Stimulated activated CD8-positive, alpha-beta memory T cell treated with anti-CD3 and anti-CD28 coated beads, Interleukin-15, amount 100 ng/mL, for 24 hours (primary cell): ENCODE measurements around the gene WNT9B.

Experiments used
- DNase-seq: peaks from one replicate; pipeline ENCODE4 v3.0.0-alpha.2; 2020; ENCODE audit warnings: low read depth

Gene WNT9B, protein sequence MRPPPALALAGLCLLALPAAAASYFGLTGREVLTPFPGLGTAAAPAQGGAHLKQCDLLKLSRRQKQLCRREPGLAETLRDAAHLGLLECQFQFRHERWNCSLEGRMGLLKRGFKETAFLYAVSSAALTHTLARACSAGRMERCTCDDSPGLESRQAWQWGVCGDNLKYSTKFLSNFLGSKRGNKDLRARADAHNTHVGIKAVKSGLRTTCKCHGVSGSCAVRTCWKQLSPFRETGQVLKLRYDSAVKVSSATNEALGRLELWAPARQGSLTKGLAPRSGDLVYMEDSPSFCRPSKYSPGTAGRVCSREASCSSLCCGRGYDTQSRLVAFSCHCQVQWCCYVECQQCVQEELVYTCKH

DNA sequence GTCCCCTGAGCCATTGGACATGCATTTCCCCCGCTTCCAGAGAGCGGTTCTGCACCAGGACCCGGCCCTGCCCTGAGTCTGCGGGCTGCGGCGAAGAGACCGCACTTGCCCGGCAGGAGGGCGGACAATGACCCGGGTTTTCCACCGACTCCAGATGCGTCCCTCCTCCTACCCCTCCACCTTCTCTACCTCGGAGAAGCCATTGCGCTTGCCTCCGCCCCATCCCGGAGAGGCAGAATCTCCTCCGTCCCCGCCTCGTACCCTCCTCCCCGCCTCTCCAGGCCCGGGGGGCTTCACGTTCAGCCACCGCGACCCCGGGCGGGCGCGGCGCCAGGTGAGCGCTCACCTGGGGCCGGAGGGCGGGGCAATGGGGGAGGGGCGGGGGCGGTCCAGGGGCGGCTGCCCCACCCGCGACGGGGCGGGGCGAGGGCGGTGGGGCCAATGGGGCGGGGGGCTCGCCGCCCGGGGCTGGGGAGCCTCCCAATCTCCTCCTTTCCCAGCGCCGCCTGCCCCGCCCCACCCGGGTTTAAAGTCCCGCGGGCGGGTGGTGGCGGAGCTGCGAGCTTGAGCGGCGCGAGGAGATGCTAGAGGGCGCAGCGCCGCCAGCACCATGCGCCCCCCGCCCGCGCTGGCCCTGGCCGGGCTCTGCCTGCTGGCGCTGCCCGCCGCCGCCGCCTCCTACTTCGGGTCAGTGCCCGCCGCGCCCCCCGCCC, at the start of gene WNT9B:
WNT9B (plus strand) TSS at position 555 of the 713 bp plus-strand sequence; CDS start at position 611, 56 bp downstream.
- no peak for DNase-seq

DNA sequence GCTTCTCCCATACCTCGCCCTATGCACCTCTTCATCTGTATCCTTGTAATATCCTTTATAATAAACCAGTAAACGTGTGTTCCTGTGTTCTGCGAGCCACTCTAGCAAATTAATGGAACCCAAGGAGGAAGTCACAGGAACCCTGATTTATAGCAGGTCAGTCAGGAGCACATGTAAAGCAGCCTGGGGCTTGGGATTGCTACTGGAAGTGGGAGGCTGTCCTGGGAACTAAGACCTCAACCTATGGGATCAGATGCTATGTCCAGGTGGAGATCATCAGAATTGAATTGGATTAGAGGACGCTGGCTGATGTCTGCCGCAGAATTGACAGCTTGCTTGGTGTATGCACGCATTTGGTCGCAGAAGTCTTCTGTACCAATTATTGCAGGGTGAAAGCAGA, 48.6 kb upstream of the WNT9B start:
- DNase-seq = no peak

DNA sequence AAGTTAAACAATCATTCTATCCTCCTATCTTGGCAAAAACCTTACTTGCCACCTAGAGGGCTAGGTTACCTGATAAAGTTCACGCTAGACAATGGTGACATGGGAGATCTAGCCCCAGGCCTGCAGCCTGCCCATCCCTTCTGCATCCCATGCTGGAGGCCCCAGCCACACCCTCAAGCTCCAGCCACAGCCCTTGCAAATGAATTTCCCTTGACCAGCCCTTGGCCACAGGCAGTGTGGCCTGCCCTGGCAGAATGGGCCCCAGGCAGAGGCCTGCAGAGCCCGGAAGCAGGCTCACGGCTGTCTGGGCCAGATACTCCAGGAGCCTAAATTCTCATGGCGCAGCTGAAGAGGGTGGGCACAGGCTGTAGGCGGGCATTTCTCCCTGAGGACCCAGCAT, 47.8 kb upstream of the WNT9B start:
- DNase-seq = no peak

DNA sequence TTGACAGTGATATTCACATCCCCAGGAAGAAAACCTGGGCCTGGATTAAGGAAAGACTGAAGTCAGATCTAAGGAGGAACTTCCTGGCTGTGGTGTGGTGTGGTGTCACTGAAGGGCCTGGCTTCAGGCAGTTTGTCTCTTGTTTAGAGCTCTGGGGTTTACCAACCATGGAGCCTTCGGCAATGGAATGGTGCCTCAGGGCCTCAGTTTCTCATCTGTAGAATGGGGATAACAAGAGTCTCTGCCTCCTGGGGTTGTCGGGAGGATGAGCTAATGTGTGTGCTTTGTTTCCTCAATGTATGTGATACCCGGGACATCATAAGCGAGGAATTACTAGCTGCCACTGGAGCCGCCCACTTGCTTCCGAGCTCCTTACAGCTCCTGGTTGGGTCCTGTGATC, 45.6 kb upstream of the WNT9B start:
- no peak for DNase-seq

DNA sequence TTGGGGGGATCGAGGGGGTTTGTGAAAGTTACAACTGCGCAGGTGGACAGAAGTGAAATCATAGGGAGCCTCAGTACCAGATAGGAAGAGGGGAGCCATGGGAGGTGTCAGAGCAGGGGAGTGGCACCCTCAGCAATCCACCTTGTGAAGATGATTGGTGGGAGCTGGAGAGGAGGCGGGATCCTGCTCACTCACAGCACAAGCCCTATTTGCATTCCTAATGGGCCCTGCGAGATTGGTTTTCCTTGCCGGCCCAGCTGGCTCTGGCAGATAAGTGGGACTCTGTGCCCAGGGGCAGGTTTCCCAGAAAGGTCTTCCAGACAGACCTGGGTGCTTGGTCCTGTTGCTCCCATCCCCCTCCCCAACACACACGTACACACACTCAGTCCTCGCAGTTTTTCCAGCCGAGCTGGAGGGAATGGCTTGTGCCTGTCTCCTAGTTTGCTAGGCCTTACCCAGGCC, 42.2 kb upstream of the WNT9B start:
- DNase-seq = no peak

DNA sequence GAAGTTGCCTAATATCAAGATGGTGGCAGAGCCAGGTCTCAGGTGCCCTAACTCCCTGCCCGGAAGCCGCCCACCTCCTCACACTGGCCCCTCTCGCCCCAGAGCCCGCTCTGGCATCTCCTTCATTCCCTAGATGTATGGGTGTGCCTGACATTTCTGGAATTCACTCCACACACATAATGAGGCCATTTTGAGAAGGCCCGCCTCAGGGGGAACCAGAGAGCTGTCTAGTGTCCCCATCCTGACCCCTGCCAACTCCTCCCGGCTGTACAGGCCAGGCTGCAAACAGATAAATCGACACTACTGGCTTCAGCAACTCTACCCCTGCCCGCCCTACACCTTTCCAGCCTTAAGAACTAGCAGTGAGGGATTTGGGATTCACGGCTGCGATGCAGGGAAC, 40.5 kb upstream of the WNT9B start:
- no peak for DNase-seq

DNA sequence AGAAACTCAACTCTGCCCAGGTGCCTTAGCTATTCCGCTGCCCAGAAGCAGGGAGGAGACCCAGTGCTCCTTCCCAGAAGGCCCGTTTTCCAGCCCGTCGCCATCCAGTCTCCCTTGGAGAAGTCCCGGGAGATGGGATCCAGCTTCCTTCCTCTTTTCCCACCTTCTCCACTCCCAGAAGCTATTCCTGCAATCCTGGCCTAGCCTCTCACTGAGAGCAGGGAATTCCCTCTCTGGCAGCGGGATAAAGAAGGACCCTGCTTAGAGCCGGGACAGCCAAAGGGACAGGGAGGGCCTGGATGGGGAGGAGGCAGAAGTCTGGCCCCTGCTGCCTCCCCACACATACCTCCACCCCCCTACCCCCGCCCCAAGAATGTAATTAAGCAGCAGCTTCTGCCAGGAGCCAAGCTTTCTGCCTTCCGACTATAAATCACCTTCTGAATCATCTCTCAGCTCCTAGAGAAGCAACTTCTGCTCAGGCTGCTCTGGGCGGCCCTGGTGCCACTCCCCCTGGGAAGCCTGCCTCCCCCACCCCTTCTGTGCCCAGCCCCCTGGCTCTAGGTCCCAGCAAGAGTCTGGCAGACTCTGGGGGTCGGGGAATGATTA, 39.3 kb upstream of the WNT9B start:
- DNase-seq = no peak

DNA sequence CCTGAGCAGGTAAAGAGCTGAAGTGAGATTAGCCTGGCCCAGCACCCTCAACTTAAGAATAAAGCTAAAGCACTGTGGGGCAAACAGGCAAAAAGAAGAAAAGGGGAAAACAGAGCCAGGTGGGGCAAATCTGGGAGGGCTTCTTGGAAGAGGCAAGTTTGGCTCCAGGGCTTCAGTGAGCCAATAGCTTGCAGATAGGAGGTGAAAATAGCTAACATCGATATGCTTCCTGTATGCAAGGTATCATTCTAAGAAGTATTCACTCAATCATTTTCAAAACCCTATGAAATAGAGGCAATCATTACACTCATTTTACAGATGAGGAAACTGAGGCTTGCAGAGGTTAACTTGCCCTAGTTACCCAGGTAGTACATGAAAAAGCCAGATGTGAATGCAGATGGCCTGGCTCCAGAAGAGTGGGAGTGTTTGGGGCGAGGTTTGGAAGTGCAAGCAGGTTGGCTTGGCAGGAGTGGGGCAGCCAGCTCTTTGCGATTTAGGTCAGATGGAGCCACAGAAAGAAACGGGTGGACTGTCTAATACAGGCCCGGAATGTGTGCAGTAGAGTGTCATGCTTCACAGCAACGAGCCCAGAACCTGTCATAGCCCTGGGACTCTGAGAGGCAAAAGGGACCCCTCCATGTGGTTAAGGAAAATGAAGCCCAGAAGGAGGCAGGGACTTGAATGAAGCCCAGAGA, 38.6 kb upstream of the WNT9B start:
- no peak for DNase-seq

DNA sequence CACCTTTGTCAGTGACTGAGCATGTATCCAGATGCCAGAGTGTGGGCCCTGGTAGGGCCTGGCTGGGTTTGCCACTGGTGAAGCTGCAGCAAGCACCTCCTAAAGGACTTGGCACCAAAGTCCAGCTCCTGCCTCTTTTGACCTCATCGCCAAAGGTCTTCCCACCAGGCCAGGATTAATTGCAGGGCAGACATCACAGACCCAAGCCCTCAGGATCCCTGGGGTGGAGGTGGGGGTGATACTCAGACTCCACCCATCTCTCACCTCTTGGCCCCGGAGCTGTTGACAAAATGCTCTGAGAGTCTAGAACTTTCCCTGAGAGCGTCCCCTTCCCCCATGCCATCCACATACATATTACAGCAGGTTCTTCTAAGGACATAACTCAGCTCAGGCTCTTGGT, 37.5 kb upstream of the WNT9B start:
- no peak for DNase-seq

DNA sequence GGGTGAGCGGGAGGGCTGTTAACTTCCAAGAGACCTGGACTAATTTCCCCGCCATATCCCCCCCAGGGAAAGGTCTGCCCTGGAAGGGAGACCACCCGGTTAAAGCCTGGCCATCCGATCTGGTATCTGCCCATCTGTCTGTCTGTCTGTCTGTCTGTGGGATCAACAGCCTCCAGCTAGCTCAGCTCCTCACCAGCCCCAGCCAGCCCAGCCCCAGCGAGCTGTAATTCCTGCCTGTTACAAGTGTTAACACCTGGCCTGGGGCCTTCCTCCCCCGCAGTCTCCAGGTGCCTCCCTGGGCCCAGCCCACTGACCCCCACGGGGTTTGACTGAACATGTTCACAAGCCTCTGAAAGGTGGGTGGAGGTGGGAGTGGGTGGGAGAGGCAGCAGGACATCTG, 36.9 kb upstream of the WNT9B start:
- no peak for DNase-seq

DNA sequence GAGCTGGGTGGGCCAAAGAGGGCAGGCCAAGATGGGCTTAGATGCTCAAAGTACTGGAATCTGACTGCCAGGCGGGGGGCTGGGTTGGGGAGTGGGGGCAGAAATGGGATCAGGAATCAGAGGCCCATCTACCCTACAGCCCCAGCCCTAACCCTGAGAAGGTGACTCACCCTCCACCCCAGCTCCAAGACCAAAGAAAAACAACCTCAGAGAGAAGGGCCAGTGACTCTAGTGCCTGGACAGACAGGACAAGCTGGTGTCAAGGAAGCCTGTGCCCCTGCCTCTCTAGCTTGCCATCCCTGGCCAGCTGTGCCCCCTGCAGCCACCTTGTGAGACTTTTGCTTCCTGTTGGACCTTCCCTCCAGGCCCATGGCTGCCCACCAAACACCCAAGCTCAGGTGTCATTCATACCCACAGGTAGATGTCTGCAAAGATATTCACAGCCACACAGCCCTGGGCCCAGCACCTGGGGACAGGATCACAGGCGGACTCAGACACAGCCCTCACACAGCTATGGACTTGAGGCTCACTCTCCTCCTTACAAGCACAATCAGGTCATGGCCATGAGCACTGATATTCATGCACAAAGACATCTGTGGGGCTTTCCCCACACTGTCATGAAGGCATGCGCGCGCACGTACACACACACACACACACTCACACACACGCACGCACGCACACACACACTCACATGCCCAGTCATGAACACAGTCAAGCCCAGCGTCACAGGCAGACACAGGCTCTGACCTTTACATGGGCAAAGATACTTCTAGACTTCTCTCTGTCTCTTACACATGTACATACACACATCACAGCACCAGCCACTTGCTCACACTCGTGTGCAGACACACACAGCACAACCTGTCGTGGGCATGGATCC, 35.7 kb upstream of the WNT9B start:
- no peak for DNase-seq

DNA sequence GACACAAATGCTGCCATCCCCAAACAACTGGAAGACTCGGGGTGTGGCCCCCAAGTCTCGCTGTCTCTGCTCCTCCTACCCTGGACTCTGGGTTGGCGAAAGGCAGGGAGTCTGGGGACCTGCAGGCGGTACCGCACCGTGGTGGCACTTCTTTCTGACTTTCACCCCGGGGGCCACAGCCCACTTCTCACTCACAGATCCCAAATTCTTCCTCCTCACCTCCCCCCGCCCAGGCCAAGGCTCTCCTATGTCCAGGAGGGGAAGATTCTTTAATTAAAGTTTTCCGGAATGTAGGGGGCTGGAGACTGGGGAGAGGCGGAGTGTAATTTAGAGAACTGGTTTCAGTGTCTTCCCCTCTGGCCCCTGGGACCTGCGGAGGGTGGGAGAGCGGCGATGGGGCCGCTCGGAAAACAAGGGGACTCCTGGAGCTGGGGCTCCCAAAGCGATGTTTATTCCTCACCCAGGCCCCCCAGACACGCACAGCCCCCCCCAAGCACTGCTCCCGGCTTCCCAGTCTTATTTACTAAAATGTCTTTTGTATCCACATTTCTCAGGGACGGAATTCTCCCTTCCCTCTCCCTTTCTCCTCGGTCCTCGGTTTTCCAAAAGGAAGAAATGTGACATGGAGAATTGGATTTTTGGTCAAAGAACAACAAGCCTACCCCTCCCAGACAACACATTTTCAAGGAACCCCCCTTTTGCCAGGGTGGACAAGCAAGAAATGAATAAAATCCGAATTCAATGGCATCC, 34.1 kb upstream of the WNT9B start:
- DNase-seq = no peak

DNA sequence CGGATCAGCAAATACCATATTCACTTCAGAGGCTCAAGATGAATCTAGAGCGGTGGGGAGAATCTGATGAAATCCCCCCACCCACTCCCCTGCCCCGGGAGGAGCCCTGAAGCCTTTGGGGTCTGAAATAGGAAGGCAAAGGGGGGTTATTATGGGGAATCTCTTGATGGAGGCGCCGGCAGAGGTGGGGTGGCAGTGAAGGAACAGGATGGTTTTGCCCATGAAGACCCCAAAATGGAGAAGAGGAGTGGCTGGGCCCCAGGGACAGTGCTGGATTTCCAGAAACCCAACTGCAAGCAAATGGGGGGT, 33.5 kb upstream of the WNT9B start:
- DNase-seq = no peak

DNA sequence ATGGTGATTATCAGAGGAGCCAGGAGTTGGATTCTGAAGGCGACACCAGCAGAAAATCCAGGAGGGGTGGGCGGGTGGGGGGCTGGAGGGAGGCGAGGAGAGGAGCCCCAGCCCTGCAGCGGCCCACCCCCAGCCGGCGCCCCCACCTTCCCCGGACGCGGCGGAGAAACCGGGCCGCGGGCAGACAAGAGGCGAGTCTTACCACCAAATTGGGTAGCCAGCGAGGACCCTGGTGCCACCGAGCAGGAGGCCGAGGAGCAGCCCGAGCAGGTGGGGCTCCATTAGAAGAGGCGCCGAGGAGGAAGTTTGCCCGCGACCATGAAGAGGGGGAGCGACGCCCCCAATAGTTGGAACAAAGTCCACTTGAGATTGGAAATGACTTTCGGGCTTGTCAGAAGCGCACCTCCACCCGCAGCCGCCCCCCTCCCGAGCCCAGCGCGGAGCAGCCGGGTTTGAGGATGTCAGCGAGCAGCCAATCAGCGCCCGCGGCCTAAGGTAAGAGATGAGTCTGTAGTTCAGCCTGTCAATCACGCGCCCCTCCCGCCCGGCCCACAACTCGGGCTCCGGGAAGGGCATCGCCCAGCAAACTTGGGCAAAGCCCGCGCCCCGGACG, 33.0 kb upstream of the WNT9B start, which contains the start of gene WNT3:
WNT3 (minus strand) TSS at position 377 of the 613 bp plus-strand sequence; CDS start at position 282, 95 bp downstream.
- DNase-seq = peak; percentile 18

DNA sequence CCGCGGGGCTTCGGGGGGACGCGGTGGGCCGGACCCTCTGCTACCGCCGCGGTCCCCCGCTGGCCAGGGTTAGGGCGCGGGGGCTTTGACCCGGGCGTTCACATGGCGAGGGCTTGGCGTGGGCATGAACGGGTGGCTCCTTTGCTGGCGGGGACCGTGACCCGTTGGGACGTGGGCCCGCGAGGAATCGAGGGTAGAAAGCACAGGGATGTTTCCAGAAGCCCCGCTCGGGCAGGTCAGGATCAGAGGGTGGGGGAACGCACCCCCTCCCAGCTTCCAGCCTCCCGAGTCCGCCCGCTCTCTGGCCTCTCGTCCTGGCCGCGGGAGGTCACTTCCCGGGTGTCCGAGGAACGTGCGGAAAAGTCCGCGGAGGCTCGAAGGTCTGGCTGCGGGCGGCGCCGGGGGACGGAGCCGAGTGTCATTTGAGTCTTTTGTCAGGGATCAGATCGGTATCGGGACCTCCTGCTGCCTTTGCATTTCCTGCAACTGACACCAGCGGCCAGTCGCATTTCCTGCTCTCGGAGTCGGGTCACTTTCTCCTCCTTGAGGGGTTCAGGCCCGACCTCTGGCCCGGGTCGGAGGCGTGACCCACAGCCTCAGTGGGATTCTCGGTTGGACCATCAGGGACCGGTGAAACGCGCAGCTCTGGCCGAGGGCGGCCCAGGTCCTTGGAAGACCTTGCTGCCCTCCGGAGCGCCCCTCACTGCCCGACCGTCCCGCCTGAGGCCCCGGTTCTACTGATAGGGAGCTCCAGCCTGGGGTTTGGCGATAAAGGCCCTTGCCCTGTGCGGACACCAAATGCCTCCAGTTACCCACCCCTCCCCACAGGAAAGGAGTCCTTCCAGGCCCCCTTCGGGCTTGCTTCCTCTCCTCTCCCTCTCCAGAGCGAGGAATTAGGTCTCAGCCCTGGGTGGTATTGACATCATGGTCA, 32.2 kb upstream of the WNT9B start:
- no peak for DNase-seq

DNA sequence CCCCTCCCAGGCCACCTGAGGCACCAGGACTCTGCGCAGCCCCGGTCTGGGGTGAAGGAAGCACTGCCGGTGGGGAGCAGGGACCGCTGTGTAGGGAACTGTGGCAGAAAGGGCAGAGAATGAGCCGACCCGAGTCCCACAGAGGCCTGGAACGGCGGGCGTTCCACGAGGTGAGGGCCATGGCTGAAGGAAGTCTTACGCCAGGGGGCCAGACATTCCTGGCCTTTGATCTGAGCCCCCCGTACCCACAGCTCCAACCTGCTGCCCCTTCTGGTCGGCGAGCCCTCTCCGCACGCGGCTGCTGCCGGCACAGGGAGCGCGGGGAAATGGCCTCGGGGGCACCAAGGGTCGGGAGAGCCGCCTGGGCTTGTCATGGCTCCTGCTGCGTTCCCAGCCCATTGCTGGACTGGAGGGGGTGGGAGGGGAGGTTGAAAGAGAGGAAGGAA, 31.5 kb upstream of the WNT9B start:
- no peak for DNase-seq

DNA sequence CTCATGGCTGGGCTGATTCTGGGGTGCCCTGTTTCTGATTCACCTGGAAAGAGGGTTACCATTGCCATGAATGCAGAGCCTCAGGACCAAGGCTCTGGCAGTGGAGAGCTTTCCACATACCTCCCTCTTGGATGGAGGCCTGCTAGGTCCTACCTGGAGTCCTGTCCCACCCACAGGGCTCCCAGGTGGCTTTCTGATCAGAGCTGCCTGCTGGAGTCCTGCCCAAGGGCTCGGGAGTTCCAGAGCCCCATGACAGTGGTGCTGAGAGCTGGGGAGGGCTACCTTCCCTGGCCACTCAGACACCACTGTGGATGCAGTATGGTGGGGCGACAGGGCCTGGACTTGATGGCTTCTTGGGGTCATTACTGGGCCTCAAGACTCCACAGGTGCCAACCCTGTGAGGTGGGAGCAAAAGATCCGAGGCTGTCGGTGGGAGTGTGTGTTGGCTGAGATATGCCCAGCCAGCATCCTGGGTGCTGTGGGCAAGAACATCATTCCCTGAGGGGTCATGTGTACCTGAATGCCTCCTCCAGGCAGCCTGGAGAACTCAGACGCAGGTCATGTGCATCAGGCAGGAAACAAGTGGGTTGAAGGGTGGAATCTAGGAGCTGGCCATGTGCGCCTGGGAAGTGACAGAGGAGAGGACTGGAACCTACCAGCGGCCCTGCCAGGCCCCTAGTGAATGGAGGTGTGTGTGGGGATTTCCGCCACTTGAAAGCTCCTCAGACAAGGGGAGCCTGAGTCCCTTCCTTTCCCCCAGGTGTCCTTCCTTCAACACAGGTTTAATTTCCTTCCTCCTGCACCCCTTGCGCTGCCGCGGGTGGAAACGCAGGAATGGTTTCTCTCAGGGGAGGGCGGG, 30.6 kb upstream of the WNT9B start:
- DNase-seq = no peak
